ENCODE data around the gene SPON2. TPM values are rescaled to one million over a fixed set of nuclear protein-coding genes. Genes with fewer than 3 reads are reported as not detected.
A peak's percentile ranks its signal among the peaks of the same experiment; 100 is the strongest.

Gene SPON2
- total RNA-seq, 2 experiments from 2014 or later, result 12.8 to 15.7 TPM

GRCh38 chr4:1167244-1167949 lies 5.0 kb downstream of the SPON2 start:
- Histone ChIP-seq H3K4me1 (ENCODE audit: insufficient read depth, low read length) (peaks cover 40% of the 10 kb centered on the region), H3K27me3 (ENCODE audit: control insufficient read depth in 1 of 2, insufficient read depth in 2 of 2, low read length in 2 of 2) (peaks cover 19 to 20% of the 10 kb centered on the region in 2 experiments), H3K4me3 (ENCODE audit: low read length) (peak overlapping the region; percentile 79), H3K27ac (ENCODE audit: low read depth in 1 of 2, low read length in 2 of 2) (no peak overlapping the region), H3K36me3 (ENCODE audit: insufficient read depth, low read length) (no peaks in the 10 kb centered on the region), H3K9me3 (ENCODE audit: control insufficient read depth in 1 of 2, insufficient read depth in 1 of 2, low read length in 2 of 2) (peaks cover 0 to 23% of the 10 kb centered on the region in 2 experiments)
- ChIA-PET CTCF (interaction anchor here (0.7 to 3.5 kb wide), 10 partner anchors 20 to 186 kb away, joined by 3 to 38 read pairs (median 6); partner anchors contain the start of genes CTBP1 and UVSSA), POLR2A (interaction anchor here (0.5 to 3.6 kb wide), 7 partner anchors 11 to 180 kb away, joined by 3 to 26 read pairs (median 5); partner anchors contain the start of genes CTBP1 and UVSSA)
- peak; percentile 69 to 96 (median 84) for DNase-seq
- peak; percentile 97 for TF ChIP-seq CTCF (IDR thresholded peaks at IDR 0.05)
- H3K27ac Mint-ChIP-seq, result peak overlapping the region; percentile 67
- peaks cover 25% of the 10 kb centered on the region for H3K4me1 Mint-ChIP-seq (ENCODE audit: low read depth)
- peak overlapping the region; percentile 90 for H3K4me3 Mint-ChIP-seq
- intact Hi-C loops (cut with DNase I, micrococcal nuclease), result loop anchor here (1.0 to 5.0 kb wide), 10 partner anchors 35 to 185 kb away; partner anchors contain the start of gene UVSSA (in 1 of the 2)
- H3K27me3 Mint-ChIP-seq, result peaks cover 16% of the 10 kb centered on the region
- H3K9me3 Mint-ChIP-seq, result no peaks in the 10 kb centered on the region
- ATAC-seq (ENCODE audit: poor library complexity), result peak; percentile 87
- no peaks in the 10 kb centered on the region for H3K36me3 Mint-ChIP-seq (ENCODE audit: low read depth)

GRCh38 chr4:1166509-1167243 lies 5.7 kb downstream of the SPON2 start:
- ATAC-seq (ENCODE audit: poor library complexity), result no peak
- Mint-ChIP-seq H3K4me1 (ENCODE audit: low read depth) (peaks cover 25% of the 10 kb centered on the region), H3K27ac (peak overlapping the region; percentile 67), H3K36me3 (ENCODE audit: low read depth) (no peaks in the 10 kb centered on the region), H3K9me3 (no peaks in the 10 kb centered on the region), H3K4me3 (peak overlapping the region; percentile 90), H3K27me3 (peaks cover 14% of the 10 kb centered on the region)
- no peak overlapping the region for H3K27ac ChIP-seq (ENCODE audit: low read depth in 1 of 2, low read length in 2 of 2)
- peak overlapping the region; percentile 79 for H3K4me3 ChIP-seq (ENCODE audit: low read length)
- no peak for TF ChIP-seq CTCF (IDR thresholded peaks at IDR 0.05)
- intact Hi-C loops (cut with DNase I, micrococcal nuclease), result loop anchor here (1.0 to 5.0 kb wide), 10 partner anchors 36 to 186 kb away; partner anchors contain the start of gene UVSSA (in 1 of the 2)
- DNase-seq, result no peak
- POLR2A ChIA-PET, result interaction anchor here (1.4 to 3.6 kb wide), 6 partner anchors 35 to 179 kb away, joined by 3 to 26 read pairs (median 7); partner anchors contain the start of gene CTBP1
- H3K36me3 ChIP-seq (ENCODE audit: insufficient read depth, low read length), result no peaks in the 10 kb centered on the region
- CTCF ChIA-PET, result interaction anchor here (1.0 to 3.5 kb wide), 8 partner anchors 21 to 186 kb away, joined by 3 to 38 read pairs (median 6); partner anchors contain the start of gene UVSSA
- peaks cover 12 to 13% of the 10 kb centered on the region in 2 experiments for H3K27me3 ChIP-seq (ENCODE audit: control insufficient read depth in 1 of 2, insufficient read depth in 2 of 2, low read length in 2 of 2)
- peaks cover 0 to 16% of the 10 kb centered on the region in 2 experiments for H3K9me3 ChIP-seq (ENCODE audit: control insufficient read depth in 1 of 2, insufficient read depth in 1 of 2, low read length in 2 of 2)
- peaks cover 33% of the 10 kb centered on the region for H3K4me1 ChIP-seq (ENCODE audit: insufficient read depth, low read length)

- H3K4me3 Mint-ChIP-seq, result no peak overlapping the region
- peaks cover 16% of the 10 kb centered on the region for H3K4me1 Mint-ChIP-seq (ENCODE audit: low read depth)
- POLR2A ChIA-PET, result interaction anchor here (1.4 kb wide), 1 partner anchor 165 kb away, joined by 3 read pairs; no protein-coding TSS in a partner anchor
Measured at GRCh38 chr4:1164956-1165545, 7.3 kb downstream of the SPON2 start.

More at GRCh38 chr4:1164956-1165545, 7.3 kb downstream of the SPON2 start:
- Mint-ChIP-seq H3K27me3 (peaks cover 5% of the 10 kb centered on the region), H3K9me3 (no peaks in the 10 kb centered on the region), H3K36me3 (ENCODE audit: low read depth) (no peaks in the 10 kb centered on the region), H3K27ac (no peak overlapping the region)
- Histone ChIP-seq H3K36me3 (ENCODE audit: insufficient read depth, low read length) (no peaks in the 10 kb centered on the region), H3K4me3 (ENCODE audit: low read length) (no peak overlapping the region), H3K27me3 (ENCODE audit: control insufficient read depth in 1 of 2, insufficient read depth in 2 of 2, low read length in 2 of 2) (peaks cover 0 to 3% of the 10 kb centered on the region in 2 experiments), H3K4me1 (ENCODE audit: insufficient read depth, low read length) (peaks cover 20% of the 10 kb centered on the region), H3K9me3 (ENCODE audit: control insufficient read depth in 1 of 2, insufficient read depth in 1 of 2, low read length in 2 of 2) (peaks cover 0 to 5% of the 10 kb centered on the region in 2 experiments), H3K27ac (ENCODE audit: low read depth in 1 of 2, low read length in 2 of 2) (no peak overlapping the region)
- no peak for TF ChIP-seq CTCF (IDR thresholded peaks at IDR 0.05)
- CTCF ChIA-PET, result no interaction called here
- ATAC-seq (ENCODE audit: poor library complexity) (no peak), DNase-seq (no peak)
- intact Hi-C loops (cut with DNase I, micrococcal nuclease), result loop anchor here in 1 of 2 experiments (5.0 kb wide), 1 partner anchor 52 kb away; no protein-coding TSS in a partner anchor

Measured in CD4-positive, alpha-beta T cell (primary cell).